Measurements from ENCODE around the gene MLEC. TPM values are rescaled to one million over a fixed set of nuclear protein-coding genes. Genes with fewer than 3 reads are reported as not detected.
A peak's percentile ranks its signal among the peaks of the same experiment; 100 is the strongest.

The MLEC gene
- total and polyA plus RNA-seq, 9 of the 15 experiments (the other 6 are each of a cell fraction or from before 2014, with no cell fraction given) = 18.5 to 108 (median 57.8) TPM

GRCh38 chr12:120684523-120684932 is 2.4 kb upstream of the MLEC start:
- Histone ChIP-seq H3K9me3 (replicated peaks; ENCODE audit: control insufficient read depth, insufficient read depth, low read depth, low read length) (no peaks in the 10 kb centered on the region), H3K79me2 (ENCODE audit: control insufficient read depth, insufficient read depth, low read length) (peaks cover 27% of the 10 kb centered on the region), H3K9ac (ENCODE audit: insufficient read depth in 1 of 2, low read depth in 2 of 2, low read length in 2 of 2) (no peak overlapping the region), H2AFZ (ENCODE audit: low read depth, low read length) (peak overlapping the region; percentile 19; the same call in 1 of the 2 replicates), H3K4me3 (no peak overlapping the region), H3K4me2 (ENCODE audit: insufficient read depth, low read length) (no peak overlapping the region), H3K36me3 (ENCODE audit: control insufficient read depth, insufficient read depth, low read length) (peaks cover 1% of the 10 kb centered on the region; the same call in 1 of the 3 replicates), H3K4me1 (replicated peaks in 1 of 2; ENCODE audit: control insufficient read depth in 2 of 2, insufficient read depth in 2 of 2, low read length in 2 of 2) (peaks cover 10 to 17% of the 10 kb centered on the region in 2 experiments; a peak in 3 of 5 replicates), H3K27ac (ENCODE audit: extremely low read depth, low read depth, low read length) (no peak overlapping the region; the same call in 2 of the 3 replicates), H3K9me1 (ENCODE audit: control insufficient read depth, insufficient read depth, low read length) (no peaks in the 10 kb centered on the region), H4K20me1 (replicated peaks; ENCODE audit: control insufficient read depth, insufficient read depth, low read length) (peaks cover 11% of the 10 kb centered on the region), H3K27me3 (ENCODE audit: control insufficient read depth in 2 of 2, insufficient read depth in 2 of 2, low read length in 2 of 2) (peaks cover 5 to 7% of the 10 kb centered on the region in 2 experiments; a peak in 3 of 5 replicates)
- ATAC-seq (no peak), DNase-seq (ENCODE audit: extremely low read depth in 1 of 4, low spot score in 3 of 4) (no peak), FAIRE-seq (no peak)
- TF ChIP-seq ZNF77 (CRISPR knock-in tag; IDR thresholded peaks at IDR 0.05) = no peak
- no peak for TF ChIP-seq ZBTB40 (IDR thresholded peaks at IDR 0.05)
- TF ChIP-seq ZBTB40 (CRISPR knock-in tag; IDR thresholded peaks at IDR 0.05) = no peak
- no peak for TF ChIP-seq ZNF23 (CRISPR knock-in tag; IDR thresholded peaks at IDR 0.05)
- no peak for TF ChIP-seq BCL6 (CRISPR knock-in tag; IDR thresholded peaks at IDR 0.05)
- TF ChIP-seq CEBPB (tag; IDR thresholded peaks at IDR 0.05) = no peak
- TF ChIP-seq ZC3H11A (IDR thresholded peaks at IDR 0.05; ENCODE audit: low read depth, low read length) = no peak
- TF ChIP-seq ZNF830 (CRISPR knock-in tag; IDR thresholded peaks at IDR 0.05) = no peak
- no peak for TF ChIP-seq MTA1 (IDR thresholded peaks at IDR 0.05; ENCODE audit: borderline replicate concordance)
- no peak for TF ChIP-seq ZNF146 (CRISPR knock-in tag; IDR thresholded peaks at IDR 0.05; ENCODE audit: unreplicated experiment)
- TF ChIP-seq HDAC3 (IDR thresholded peaks at IDR 0.05; ENCODE audit: borderline replicate concordance, partially characterized antibody) = no peak
- TF ChIP-seq KHSRP (IDR thresholded peaks at IDR 0.05) = no peak
- TF ChIP-seq NR2C1 (IDR thresholded peaks at IDR 0.05) = no peak
- no peak for TF ChIP-seq NR2C1 (tag; IDR thresholded peaks at IDR 0.05)
- no peak for TF ChIP-seq CHD2 (IDR thresholded peaks at IDR 0.05; ENCODE audit: low read depth, low read length)
- no peak for TF ChIP-seq BHLHE40 (IDR thresholded peaks at IDR 0.05; ENCODE audit: low read length)
- TF ChIP-seq E2F4 (CRISPR knock-in tag; IDR thresholded peaks at IDR 0.05; ENCODE audit: low read depth) = no peak
- in situ Hi-C loops (cut with MboI) = no loop called here
- intact Hi-C loops (cut with micrococcal nuclease) = no loop called here
- POLR2A ChIA-PET = no interaction called here
- BruUV-seq (replicated peaks) = no TSS peak
- WGBS (ENCODE audit: insufficient coverage, low coverage, missing lambda C conversion rate) = 59% methylated on average over 8 of the region's 8 CpGs
- CTCF ChIA-PET (ENCODE audit: low intra/inter-chr PET ratio) = no interaction called here
